HepG2 (cell line): ENCODE measurements around the gene TRIM72. TPM values are rescaled to one million over a fixed set of nuclear protein-coding genes. Genes with fewer than 3 reads are reported as not detected.

Experiments used
- ADNP ChIP-seq: sonication (generic); formaldehyde crosslinking; IDR thresholded peaks from 2 replicates; pipeline ENCODE4 v1.4.0; 2020; ENCODE audit warnings: missing genetic modification reagents
- ATF4 ChIP-seq, 2 experiments: fragments of 450-650 bp in 1 of 2; sonication (generic) in 1 of 2; formaldehyde crosslinking; IDR thresholded peaks; 2 replicates each; pipeline versions ENCODE4 v1.5.0 to v1.8.0; 2020 to 2022; ENCODE audit warnings: mild to moderate bottlenecking in 1 of 2, missing genetic modification reagents in 1 of 2
- ATM ChIP-seq: fragments of 450-650 bp; IDR thresholded peaks from 2 replicates; pipeline ENCODE4 v1.7.1; 2017; ENCODE audit warnings: mild to moderate bottlenecking, borderline replicate concordance
- ETV6 ChIP-seq: sonication (generic); formaldehyde crosslinking; conservative IDR thresholded peaks from 2 replicates; pipeline ENCODE4 v1.4.0; 2020; ENCODE audit warnings: missing genetic modification reagents
- GATAD2A ChIP-seq: IDR thresholded peaks from 2 replicates; pipeline ENCODE4 v1.6.1; 2016
- MED8 ChIP-seq: sonication (generic); formaldehyde crosslinking; IDR thresholded peaks from 2 replicates; pipeline ENCODE4 v1.8.1; 2023; ENCODE audit warnings: mild to moderate bottlenecking, missing genetic modification reagents; ENCODE audit not compliant: insufficient replicate concordance
- STAG1 ChIP-seq: sonication (generic); formaldehyde crosslinking; IDR thresholded peaks from 2 replicates; pipeline ENCODE4 v1.4.0; 2020; ENCODE audit warnings: missing genetic modification reagents
- SUZ12 ChIP-seq: fragments of 150-350 bp; IDR thresholded peaks from 2 replicates; pipeline ENCODE4 v1.6.1; 2014; ENCODE audit warnings: low read depth, low read length
- ZNF180 ChIP-seq: sonication (generic); formaldehyde crosslinking; IDR thresholded peaks from 2 replicates; pipeline ENCODE4 v1.4.0; 2020; ENCODE audit warnings: low read depth, missing genetic modification reagents, borderline replicate concordance
- ZNF296 ChIP-seq: sonication (generic); formaldehyde crosslinking; conservative IDR thresholded peaks from 2 replicates; pipeline ENCODE4 v1.5.0; 2020; ENCODE audit warnings: mild to moderate bottlenecking, missing genetic modification reagents
- ZNF570 ChIP-seq: sonication (generic); formaldehyde crosslinking; IDR thresholded peaks from 2 replicates; pipeline ENCODE4 v1.4.0; 2020; ENCODE audit warnings: mild to moderate bottlenecking, missing genetic modification reagents, borderline replicate concordance
- ZNF572 ChIP-seq: sonication (generic); formaldehyde crosslinking; IDR thresholded peaks from 2 replicates; pipeline ENCODE4 v1.5.1; 2020; ENCODE audit warnings: mild to moderate bottlenecking, missing genetic modification reagents
- ZNF577 ChIP-seq: sonication (generic); formaldehyde crosslinking; IDR thresholded peaks from 2 replicates; pipeline ENCODE4 v1.4.0; 2020; ENCODE audit warnings: mild to moderate bottlenecking, low read depth, missing genetic modification reagents, borderline replicate concordance
- ZNF615 ChIP-seq: sonication (generic); formaldehyde crosslinking; IDR thresholded peaks from 2 replicates; pipeline ENCODE4 v1.5.0; 2020; ENCODE audit warnings: mild to moderate bottlenecking, missing genetic modification reagents, borderline replicate concordance
- polyA plus RNA-seq, 8 experiments: library from polyadenylated mRNA; depleted of rRNA in 3 of 8; stranded (reverse) in 7 of 8; unstranded in 1 of 8; fragments of >200 nt; fragmentation: Illumina TruSeq in 4 of 8; extraction: Trizol in 4 of 8; gene quantifications; 2 replicates each; pipeline versions ENCODE4 v1.2.1 to v1.2.3, GENCODE V29; 2011 to 2016; ENCODE audit warnings: low read depth in 4 of 8, missing spikeins in 1 of 8, mixed read lengths in 1 of 8; ENCODE audit not compliant: insufficient read depth in 1 of 8
- total RNA-seq, 5 experiments: library from RNA; depleted of rRNA; stranded (reverse); fragments of >200 nt; fragmentation: Illumina TruSeq; extraction: Trizol; gene quantifications; 2 replicates each; pipeline ENCODE4 v1.2.3, GENCODE V29; 2016; ENCODE audit warnings: low read depth in 1 of 5
- TF ChIP-seq, protein P1 (sequence below): sonication (generic); formaldehyde crosslinking; IDR thresholded peaks from 2 replicates; pipeline ENCODE4 v1.9.0; 2022; ENCODE audit warnings: low read depth, missing genetic modification reagents
- TF ChIP-seq, protein P2 (sequence below): sonication (generic); formaldehyde crosslinking; IDR thresholded peaks from 2 replicates; pipeline ENCODE4 v1.4.0; 2020; ENCODE audit warnings: missing genetic modification reagents, borderline replicate concordance
- TF ChIP-seq, protein P3 (sequence below): IDR thresholded peaks from 2 replicates; pipeline ENCODE4 v1.6.1; 2012; ENCODE audit warnings: low read depth, low read length, improper control_type of control experiment
- TF ChIP-seq, protein P4 (sequence below): sonication (generic); formaldehyde crosslinking; IDR thresholded peaks from 2 replicates; pipeline ENCODE4 v1.9.0; 2021; ENCODE audit warnings: missing genetic modification reagents, borderline replicate concordance

Gene TRIM72
- total and polyA plus RNA-seq, 2 of the 13 experiments (the other 11 are each of a cell fraction or from before 2014, with no cell fraction given), result not detected

GRCh38 chr16:31179747-31180459 lies 34.0 kb upstream of the TRIM72 start, which contains the start of gene FUS (continued):
- TF ChIP-seq, protein P1, sequence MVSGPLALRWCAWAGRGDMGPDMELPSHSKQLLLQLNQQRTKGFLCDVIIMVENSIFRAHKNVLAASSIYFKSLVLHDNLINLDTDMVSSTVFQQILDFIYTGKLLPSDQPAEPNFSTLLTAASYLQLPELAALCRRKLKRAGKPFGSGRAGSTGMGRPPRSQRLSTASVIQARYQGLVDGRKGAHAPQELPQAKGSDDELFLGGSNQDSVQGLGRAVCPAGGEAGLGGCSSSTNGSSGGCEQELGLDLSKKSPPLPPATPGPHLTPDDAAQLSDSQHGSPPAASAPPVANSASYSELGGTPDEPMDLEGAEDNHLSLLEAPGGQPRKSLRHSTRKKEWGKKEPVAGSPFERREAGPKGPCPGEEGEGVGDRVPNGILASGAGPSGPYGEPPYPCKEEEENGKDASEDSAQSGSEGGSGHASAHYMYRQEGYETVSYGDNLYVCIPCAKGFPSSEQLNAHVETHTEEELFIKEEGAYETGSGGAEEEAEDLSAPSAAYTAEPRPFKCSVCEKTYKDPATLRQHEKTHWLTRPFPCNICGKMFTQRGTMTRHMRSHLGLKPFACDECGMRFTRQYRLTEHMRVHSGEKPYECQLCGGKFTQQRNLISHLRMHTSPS (CRISPR knock-in tag), result peak; percentile 80; the same call in 1 of the 2 replicates
- TF ChIP-seq ADNP (CRISPR knock-in tag) (no peak), ZNF615 (CRISPR knock-in tag) (peak; percentile 99), ETV6 (peak; percentile 88; the same call in 1 of the 2 replicates), ZNF572 (peak; percentile 98), MED8 (CRISPR knock-in tag) (peak; percentile 98), STAG1 (CRISPR knock-in tag) (no peak; the same call in 1 of the 2 replicates), ATM (no peak), ZNF180 (CRISPR knock-in tag) (0 out of 2 replicates have a peak, but pooled peaks have one; percentile 21), GATAD2A (CRISPR knock-in tag) (peak; percentile 39), ATF4 (CRISPR knock-in tag; IDR thresholded peaks at IDR 0.05) (peak in 1 of 2 experiments; percentile 63; a peak in 2 of 4 replicates), SUZ12 (peak; percentile 24), ZNF296 (CRISPR knock-in tag) (peak; percentile 79), ZNF570 (CRISPR knock-in tag) (no peak; the same call in 1 of the 2 replicates), ZNF577 (CRISPR knock-in tag) (no peak)
- TF ChIP-seq, protein P2, sequence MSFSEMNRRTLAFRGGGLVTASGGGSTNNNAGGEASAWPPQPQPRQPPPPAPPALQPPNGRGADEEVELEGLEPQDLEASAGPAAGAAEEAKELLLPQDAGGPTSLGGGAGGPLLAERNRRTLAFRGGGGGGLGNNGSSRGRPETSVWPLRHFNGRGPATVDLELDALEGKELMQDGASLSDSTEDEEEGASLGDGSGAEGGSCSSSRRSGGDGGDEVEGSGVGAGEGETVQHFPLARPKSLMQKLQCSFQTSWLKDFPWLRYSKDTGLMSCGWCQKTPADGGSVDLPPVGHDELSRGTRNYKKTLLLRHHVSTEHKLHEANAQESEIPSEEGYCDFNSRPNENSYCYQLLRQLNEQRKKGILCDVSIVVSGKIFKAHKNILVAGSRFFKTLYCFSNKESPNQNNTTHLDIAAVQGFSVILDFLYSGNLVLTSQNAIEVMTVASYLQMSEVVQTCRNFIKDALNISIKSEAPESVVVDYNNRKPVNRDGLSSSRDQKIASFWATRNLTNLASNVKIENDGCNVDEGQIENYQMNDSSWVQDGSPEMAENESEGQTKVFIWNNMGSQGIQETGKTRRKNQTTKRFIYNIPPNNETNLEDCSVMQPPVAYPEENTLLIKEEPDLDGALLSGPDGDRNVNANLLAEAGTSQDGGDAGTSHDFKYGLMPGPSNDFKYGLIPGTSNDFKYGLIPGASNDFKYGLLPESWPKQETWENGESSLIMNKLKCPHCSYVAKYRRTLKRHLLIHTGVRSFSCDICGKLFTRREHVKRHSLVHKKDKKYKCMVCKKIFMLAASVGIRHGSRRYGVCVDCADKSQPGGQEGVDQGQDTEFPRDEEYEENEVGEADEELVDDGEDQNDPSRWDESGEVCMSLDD (CRISPR knock-in tag), result peak; percentile 84
- TF ChIP-seq, protein P3, sequence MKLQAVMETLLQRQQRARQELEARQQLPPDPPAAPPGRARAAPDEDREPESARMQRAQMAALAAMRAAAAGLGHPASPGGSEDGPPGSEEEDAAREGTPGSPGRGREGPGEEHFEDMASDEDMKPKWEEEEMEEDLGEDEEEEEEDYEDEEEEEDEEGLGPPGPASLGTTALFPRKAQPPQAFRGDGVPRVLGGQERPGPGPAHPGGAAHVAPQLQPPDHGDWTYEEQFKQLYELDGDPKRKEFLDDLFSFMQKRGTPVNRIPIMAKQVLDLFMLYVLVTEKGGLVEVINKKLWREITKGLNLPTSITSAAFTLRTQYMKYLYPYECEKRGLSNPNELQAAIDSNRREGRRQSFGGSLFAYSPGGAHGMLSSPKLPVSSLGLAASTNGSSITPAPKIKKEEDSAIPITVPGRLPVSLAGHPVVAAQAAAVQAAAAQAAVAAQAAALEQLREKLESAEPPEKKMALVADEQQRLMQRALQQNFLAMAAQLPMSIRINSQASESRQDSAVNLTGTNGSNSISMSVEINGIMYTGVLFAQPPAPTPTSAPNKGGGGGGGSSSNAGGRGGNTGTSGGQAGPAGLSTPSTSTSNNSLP, result no peak; the same call in 1 of the 2 replicates
- TF ChIP-seq, protein P4, sequence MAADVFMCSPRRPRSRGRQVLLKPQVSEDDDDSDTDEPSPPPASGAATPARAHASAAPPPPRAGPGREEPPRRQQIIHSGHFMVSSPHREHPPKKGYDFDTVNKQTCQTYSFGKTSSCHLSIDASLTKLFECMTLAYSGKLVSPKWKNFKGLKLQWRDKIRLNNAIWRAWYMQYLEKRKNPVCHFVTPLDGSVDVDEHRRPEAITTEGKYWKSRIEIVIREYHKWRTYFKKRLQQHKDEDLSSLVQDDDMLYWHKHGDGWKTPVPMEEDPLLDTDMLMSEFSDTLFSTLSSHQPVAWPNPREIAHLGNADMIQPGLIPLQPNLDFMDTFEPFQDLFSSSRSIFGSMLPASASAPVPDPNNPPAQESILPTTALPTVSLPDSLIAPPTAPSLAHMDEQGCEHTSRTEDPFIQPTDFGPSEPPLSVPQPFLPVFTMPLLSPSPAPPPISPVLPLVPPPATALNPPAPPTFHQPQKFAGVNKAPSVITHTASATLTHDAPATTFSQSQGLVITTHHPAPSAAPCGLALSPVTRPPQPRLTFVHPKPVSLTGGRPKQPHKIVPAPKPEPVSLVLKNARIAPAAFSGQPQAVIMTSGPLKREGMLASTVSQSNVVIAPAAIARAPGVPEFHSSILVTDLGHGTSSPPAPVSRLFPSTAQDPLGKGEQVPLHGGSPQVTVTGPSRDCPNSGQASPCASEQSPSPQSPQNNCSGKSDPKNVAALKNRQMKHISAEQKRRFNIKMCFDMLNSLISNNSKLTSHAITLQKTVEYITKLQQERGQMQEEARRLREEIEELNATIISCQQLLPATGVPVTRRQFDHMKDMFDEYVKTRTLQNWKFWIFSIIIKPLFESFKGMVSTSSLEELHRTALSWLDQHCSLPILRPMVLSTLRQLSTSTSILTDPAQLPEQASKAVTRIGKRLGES (CRISPR knock-in tag), result 0 out of 2 replicates have a peak, but pooled peaks have one; percentile 88
